Trophoblast cell (in vitro differentiated cells and primary cell): Measurements from ENCODE around the gene PCDHB12.
"Not testable (repeated sequence)": the region's sequence is repeated elsewhere in the genome, so short reads cannot be mapped to it uniquely, and the experiment has no call there.

Experiments
- DNase-seq, 2 donors: peaks; one replicate each; pipeline ENCODE4 v3.0.0-alpha.2; 2016
- H2AFZ ChIP-seq: 2 replicates; pipeline ENCODE4 v1.6.1; 2013; ENCODE audit warnings: low read length, moderate library complexity, mild to moderate bottlenecking; ENCODE audit not compliant: insufficient read depth, poor library complexity
- H2AK5ac ChIP-seq: 2 replicates; pipeline ENCODE4 v1.6.1; 2013; ENCODE audit warnings: mild to moderate bottlenecking, low read length
- H2BK120ac ChIP-seq: 2 replicates; pipeline ENCODE4 v1.6.1; 2013; ENCODE audit warnings: low read length, mild to moderate bottlenecking, moderate library complexity; ENCODE audit not compliant: insufficient read depth, poor library complexity
- H2BK12ac ChIP-seq: 2 replicates; pipeline ENCODE4 v1.6.1; 2013; ENCODE audit warnings: mild to moderate bottlenecking, low read length, moderate library complexity
- H2BK5ac ChIP-seq: 2 replicates; pipeline ENCODE4 v1.6.1; 2013; ENCODE audit warnings: low read length, low read depth, moderate library complexity, mild to moderate bottlenecking; ENCODE audit not compliant: poor library complexity
- H3K14ac ChIP-seq: 2 replicates; pipeline ENCODE4 v1.6.1; 2013; ENCODE audit warnings: mild to moderate bottlenecking, low read length
- H3K18ac ChIP-seq: 2 replicates; pipeline ENCODE4 v1.6.1; 2013; ENCODE audit warnings: mild to moderate bottlenecking, low read length
- H3K23ac ChIP-seq: 2 replicates; pipeline ENCODE4 v1.6.1; 2013; ENCODE audit warnings: low read length
- H3K27ac ChIP-seq: 2 replicates; pipeline ENCODE4 v1.5.1; 2013; ENCODE audit warnings: low read depth, mild to moderate bottlenecking, inconsistent platforms, low read length, moderate library complexity
- H3K27me3 ChIP-seq: 2 replicates; pipeline ENCODE4 v1.6.1; 2013; ENCODE audit warnings: inconsistent platforms, mild to moderate bottlenecking, low read length, moderate library complexity; ENCODE audit not compliant: insufficient read depth
- H3K36me3 ChIP-seq, 2 experiments: 1 replicate in 1 of 2; 2 replicates in 1 of 2; pipeline ENCODE4 v1.6.1; 2013; ENCODE audit warnings: low read length in 2 of 2, mild to moderate bottlenecking in 2 of 2, moderate library complexity in 1 of 2; ENCODE audit not compliant: insufficient read depth in 2 of 2, control insufficient read depth in 1 of 2
- H3K4ac ChIP-seq: 2 replicates; pipeline ENCODE4 v1.6.1; 2013; ENCODE audit warnings: low read depth, mild to moderate bottlenecking, low read length, moderate library complexity
- H3K4me1 ChIP-seq, 2 experiments: 1 replicate in 1 of 2; 2 replicates in 1 of 2; pipeline ENCODE4 v1.6.1; 2013; ENCODE audit warnings: low read length in 2 of 2, mild to moderate bottlenecking in 2 of 2, moderate library complexity in 1 of 2; ENCODE audit not compliant: insufficient read depth in 2 of 2, control insufficient read depth in 1 of 2
- H3K4me2 ChIP-seq: 2 replicates; pipeline ENCODE4 v1.6.1; 2013; ENCODE audit warnings: inconsistent platforms, mild to moderate bottlenecking, low read length, moderate library complexity
- H3K4me3 ChIP-seq: 2 replicates; pipeline ENCODE4 v1.5.1; 2013; ENCODE audit warnings: mild to moderate bottlenecking, low read depth, low read length, inconsistent platforms
- H3K79me1 ChIP-seq: one replicate; pipeline ENCODE4 v1.6.1; 2013; ENCODE audit warnings: low read length
- H3K79me2 ChIP-seq: 2 replicates; pipeline ENCODE4 v1.6.1; 2013; ENCODE audit warnings: low read length, mild to moderate bottlenecking; ENCODE audit not compliant: control insufficient read depth, insufficient read depth, poor library complexity
- H3K9ac ChIP-seq: 2 replicates; pipeline ENCODE4 v1.6.1; 2013; ENCODE audit warnings: mild to moderate bottlenecking, low read length
- H3K9me3 ChIP-seq: 2 replicates; pipeline ENCODE4 v1.6.1; 2013; ENCODE audit warnings: low read depth, mild to moderate bottlenecking, control low read depth, inconsistent platforms, low read length; ENCODE audit not compliant: insufficient read depth
- H4K12ac ChIP-seq: 2 replicates; pipeline ENCODE4 v1.6.1; 2013; ENCODE audit warnings: low read depth, mild to moderate bottlenecking, low read length, moderate library complexity
- H4K8ac ChIP-seq: 2 replicates; pipeline ENCODE4 v1.6.1; 2013; ENCODE audit warnings: low read depth, mild to moderate bottlenecking, low read length, moderate library complexity
- H4K91ac ChIP-seq: one replicate; pipeline ENCODE4 v1.6.1; 2013; ENCODE audit warnings: low read depth, mild to moderate bottlenecking, low read length, moderate library complexity
- WGBS: extraction: QIAGEN DNeasy Blood & Tissue Kit; methylation state at CpG from one replicate; pipeline ENCODE4 v1.1.7; 2013; ENCODE audit warnings: missing lambda C conversion rate; ENCODE audit not compliant: insufficient read length, insufficient coverage; ENCODE audit errors: extremely low coverage; 5-methylcytosine and 5-hydroxymethylcytosine counted together

Gene PCDHB12

GRCh38 chr5:141245250-141245717 lies 36.8 kb downstream of the PCDHB12 start, which contains the start of gene PCDHB15:
Gene PCDHB15 (plus strand): TSS chr5:141245395. CDS start chr5:141245579, 184 bp downstream.
- H4K8ac ChIP-seq: peak within 1 kb of the TSS; percentile 61
- H3K4me3 ChIP-seq: peak within 1 kb of the TSS; percentile 52
- H3K9ac ChIP-seq: no peak within 1 kb of the TSS
- H3K79me1 ChIP-seq: no peaks in the 10 kb centered on the region
- H3K14ac ChIP-seq: no peak within 1 kb of the TSS
- no peak within 1 kb of the TSS for H2AFZ ChIP-seq
- H3K27me3 ChIP-seq: no peaks in the 10 kb centered on the region
- H3K4me1 ChIP-seq: no peaks in the 10 kb centered on the region
- peaks cover 6 to 8% of the 10 kb centered on the region in 2 experiments for H3K36me3 ChIP-seq
- H3K27ac ChIP-seq: no peak within 1 kb of the TSS
- WGBS: no CpG with 5 or more reads among the region's 16 CpGs
- H3K18ac ChIP-seq: no peak within 1 kb of the TSS
- DNase-seq: no peak
- H3K4ac ChIP-seq: no peak within 1 kb of the TSS
- no peak within 1 kb of the TSS for H2AK5ac ChIP-seq
- no peak within 1 kb of the TSS for H3K23ac ChIP-seq
- H4K12ac ChIP-seq: no peak within 1 kb of the TSS
- peak within 1 kb of the TSS; percentile 43 for H4K91ac ChIP-seq
- H2BK120ac ChIP-seq: no peak within 1 kb of the TSS
- H2BK5ac ChIP-seq: no peak within 1 kb of the TSS
- peak within 1 kb of the TSS; percentile 52 for H3K4me2 ChIP-seq
- no peak within 1 kb of the TSS for H2BK12ac ChIP-seq
- no peaks in the 10 kb centered on the region for H3K79me2 ChIP-seq
- H3K9me3 ChIP-seq: peaks cover 22% of the 10 kb centered on the region

- DNase-seq, H3K4me1 ChIP-seq, H3K4ac ChIP-seq, H3K9ac ChIP-seq, H3K23ac ChIP-seq, H3K79me1 ChIP-seq, H4K8ac ChIP-seq, H2AK5ac ChIP-seq, H3K4me2 ChIP-seq, H2AFZ ChIP-seq, H3K27me3 ChIP-seq, H2BK5ac ChIP-seq, H4K12ac ChIP-seq, H3K4me3 ChIP-seq, H4K91ac ChIP-seq, H3K27ac ChIP-seq, H2BK120ac ChIP-seq, H3K79me2 ChIP-seq, H2BK12ac ChIP-seq, H3K18ac ChIP-seq, H3K36me3 ChIP-seq, H3K14ac ChIP-seq: not testable (repeated sequence)
- peaks cover 14% of the 10 kb centered on the region for H3K9me3 ChIP-seq
- WGBS: no CpG with 5 or more reads among the region's 42 CpGs
Observed at GRCh38 chr5:141246971-141247370, 38.5 kb downstream of the PCDHB12 start.

GRCh38 chr5:141247434-141247833 lies 38.9 kb downstream of the PCDHB12 start:
- H4K8ac ChIP-seq, H3K27ac ChIP-seq, H3K36me3 ChIP-seq, H3K4me2 ChIP-seq, H4K12ac ChIP-seq, H4K91ac ChIP-seq, H3K4ac ChIP-seq, H3K4me3 ChIP-seq, H3K4me1 ChIP-seq, H3K18ac ChIP-seq, DNase-seq, H3K79me2 ChIP-seq, H2BK120ac ChIP-seq, H3K9ac ChIP-seq, H2BK12ac ChIP-seq, H3K14ac ChIP-seq, H2AFZ ChIP-seq, H3K23ac ChIP-seq, H3K27me3 ChIP-seq, H3K79me1 ChIP-seq, H2BK5ac ChIP-seq, H2AK5ac ChIP-seq: not testable (repeated sequence)
- no CpG with 5 or more reads among the region's 34 CpGs for whole genome bisulfite sequencing
- peaks cover 14% of the 10 kb centered on the region for H3K9me3 ChIP-seq

- Histone ChIP-seq H2AK5ac (no peak overlapping the region), H3K4me1 (no peaks in the 10 kb centered on the region), H2BK12ac (no peak overlapping the region), H3K27ac (no peak overlapping the region), H2AFZ (no peak overlapping the region), H3K9me3 (peaks cover 12% of the 10 kb centered on the region), H4K91ac (no peak overlapping the region), H3K9ac (no peak overlapping the region), H3K79me2 (no peaks in the 10 kb centered on the region), H3K18ac (no peak overlapping the region), H4K12ac (no peak overlapping the region), H4K8ac (no peak overlapping the region), H3K36me3 (peaks cover 4 to 8% of the 10 kb centered on the region in 2 experiments), H3K4me2 (no peak overlapping the region), H3K4me3 (no peak overlapping the region), H3K79me1 (no peaks in the 10 kb centered on the region), H2BK5ac (no peak overlapping the region), H3K14ac (no peak overlapping the region), H3K4ac (no peak overlapping the region), H2BK120ac (no peak overlapping the region), H3K23ac (no peak overlapping the region), H3K27me3 (no peaks in the 10 kb centered on the region)
- DNase-seq: no peak
Observed at GRCh38 chr5:141250576-141250975, 42.1 kb downstream of the PCDHB12 start.
